Activated CD8-positive, alpha-beta memory T cell treated with anti-CD3 and anti-CD28 coated beads, Interleukin-2, amount 50 U/mL, for 48 hours (primary cell): Measurements from ENCODE around the gene PGPEP1.

Experiments used
- DNase-seq: peaks from one replicate; pipeline ENCODE4 v3.0.0-alpha.2; 2020

The PGPEP1 gene

GRCh38 chr19:18340190-18340989 lies at the start of gene PGPEP1:
TSS of gene PGPEP1 (plus strand) at chr19:18340598. CDS start at chr19:18340682, 84 bp downstream.
- peak; percentile 88 for DNase-seq

- DNase-seq, result no peak
These were observed 49.3 kb upstream of the PGPEP1 start for GRCh38 chr19:18291019-18291524.

GRCh38 chr19:18291590-18292461 lies 48.6 kb upstream of the PGPEP1 start:
- peak; percentile 93 for DNase-seq

- peak; percentile 72 for DNase-seq
These were observed 48.0 kb upstream of the PGPEP1 start for GRCh38 chr19:18292462-18292809.

GRCh38 chr19:18292810-18293641 lies 47.4 kb upstream of the PGPEP1 start:
- peak; percentile 83 for DNase-seq

GRCh38 chr19:18293642-18294466 lies 46.5 kb upstream of the PGPEP1 start:
- no peak for DNase-seq

GRCh38 chr19:18294467-18294864 lies 45.9 kb upstream of the PGPEP1 start:
- DNase-seq, result peak; percentile 93

- DNase-seq, result no peak
These were observed 45.4 kb upstream of the PGPEP1 start for GRCh38 chr19:18295034-18295451.

GRCh38 chr19:18297308-18297707 lies 43.1 kb upstream of the PGPEP1 start:
- no peak for DNase-seq

- no peak for DNase-seq
These were observed 41.8 kb upstream of the PGPEP1 start for GRCh38 chr19:18298601-18299000.

GRCh38 chr19:18299654-18300053 lies 40.7 kb upstream of the PGPEP1 start:
- no peak for DNase-seq

- DNase-seq, result no peak
These were observed 39.3 kb upstream of the PGPEP1 start for GRCh38 chr19:18300930-18301717.

GRCh38 chr19:18301718-18302111 lies 38.7 kb upstream of the PGPEP1 start:
- DNase-seq, result no peak

GRCh38 chr19:18304208-18304457 lies 36.3 kb upstream of the PGPEP1 start:
- DNase-seq, result peak; percentile 74

GRCh38 chr19:18304458-18305310 lies 35.7 kb upstream of the PGPEP1 start:
- peak; percentile 91 for DNase-seq

- no peak for DNase-seq
These were observed 34.0 kb upstream of the PGPEP1 start for GRCh38 chr19:18306209-18306887.

- DNase-seq, result no peak
These were observed 33.5 kb upstream of the PGPEP1 start for GRCh38 chr19:18306888-18307260.

GRCh38 chr19:18307271-18307681 lies 33.1 kb upstream of the PGPEP1 start:
- no peak for DNase-seq

GRCh38 chr19:18308051-18308947 lies 32.1 kb upstream of the PGPEP1 start:
- no peak for DNase-seq
